Esophagus muscularis mucosa (tissue), 3 donors: ENCODE data around the gene SNAP47.

Experiments
- POLR2A ChIP-seq: fragments of 450-650 bp; IDR thresholded peaks from one replicate; pipeline ENCODE4 v1.6.1; 2017; ENCODE audit warnings: antibody characterized with exemption, moderate library complexity, mild to moderate bottlenecking, low read depth
- POLR2AphosphoS5 ChIP-seq, 2 donors: sonication (generic); formaldehyde crosslinking; IDR thresholded peaks; one replicate each; pipeline ENCODE4 v1.6.1; 2017; ENCODE audit warnings: antibody characterized with exemption in 2 of 2
- TF ChIP-seq, protein P1 (sequence below), 3 experiments: fragments of 200-600 bp in 2 of 3; fragments of 450-650 bp in 1 of 3; sonication (generic) in 2 of 3; IDR thresholded peaks; one replicate each; pipeline ENCODE4 v1.5.1; 2017 to 2019; ENCODE audit warnings: antibody characterized with exemption in 3 of 3, mild to moderate bottlenecking in 2 of 3, moderate library complexity in 1 of 3

DNA sequence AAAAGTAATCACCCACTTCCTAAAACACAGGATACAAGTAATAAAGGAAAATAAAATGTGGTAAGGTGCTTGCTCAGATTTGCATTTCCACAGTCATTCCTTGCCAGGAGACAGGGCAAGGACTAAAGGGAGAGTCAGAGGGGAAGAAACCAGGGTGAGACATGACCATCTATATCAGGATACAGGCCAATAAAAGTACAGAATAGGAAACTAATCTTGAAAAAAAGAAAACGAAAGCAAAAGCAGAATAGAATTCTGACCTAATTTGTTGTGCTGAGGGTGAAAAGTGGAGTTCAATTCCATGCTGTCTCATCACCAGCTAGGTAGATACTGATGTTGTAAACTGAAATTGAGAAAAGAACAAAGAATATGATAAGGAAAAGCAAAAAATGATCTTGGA is 27.4 kb upstream of the SNAP47 start:
- TF ChIP-seq, protein P1, sequence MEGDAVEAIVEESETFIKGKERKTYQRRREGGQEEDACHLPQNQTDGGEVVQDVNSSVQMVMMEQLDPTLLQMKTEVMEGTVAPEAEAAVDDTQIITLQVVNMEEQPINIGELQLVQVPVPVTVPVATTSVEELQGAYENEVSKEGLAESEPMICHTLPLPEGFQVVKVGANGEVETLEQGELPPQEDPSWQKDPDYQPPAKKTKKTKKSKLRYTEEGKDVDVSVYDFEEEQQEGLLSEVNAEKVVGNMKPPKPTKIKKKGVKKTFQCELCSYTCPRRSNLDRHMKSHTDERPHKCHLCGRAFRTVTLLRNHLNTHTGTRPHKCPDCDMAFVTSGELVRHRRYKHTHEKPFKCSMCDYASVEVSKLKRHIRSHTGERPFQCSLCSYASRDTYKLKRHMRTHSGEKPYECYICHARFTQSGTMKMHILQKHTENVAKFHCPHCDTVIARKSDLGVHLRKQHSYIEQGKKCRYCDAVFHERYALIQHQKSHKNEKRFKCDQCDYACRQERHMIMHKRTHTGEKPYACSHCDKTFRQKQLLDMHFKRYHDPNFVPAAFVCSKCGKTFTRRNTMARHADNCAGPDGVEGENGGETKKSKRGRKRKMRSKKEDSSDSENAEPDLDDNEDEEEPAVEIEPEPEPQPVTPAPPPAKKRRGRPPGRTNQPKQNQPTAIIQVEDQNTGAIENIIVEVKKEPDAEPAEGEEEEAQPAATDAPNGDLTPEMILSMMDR (IDR thresholded peaks at IDR 0.05): no peak
- no peak for TF ChIP-seq POLR2A
- TF ChIP-seq POLR2AphosphoS5 (IDR thresholded peaks at IDR 0.05): no peak
